MM.1S (cell line): ENCODE measurements around the gene SP3.
A peak's percentile ranks its signal among the peaks of the same experiment; 100 is the strongest.

Source experiments
- DNase-seq: peaks from one replicate; pipeline ENCODE4 v3.0.0-alpha.2; 2015
- H2AFZ ChIP-seq: fragments of 300-600 bp; sonication (generic); 2 replicates; pipeline ENCODE4 v1.6.0; 2016; ENCODE audit warnings: antibody characterized with exemption, low read length
- H3F3A ChIP-seq: fragments of 300-600 bp; sonication (generic); 2 replicates; pipeline ENCODE4 v1.6.1; 2016; ENCODE audit warnings: mild to moderate bottlenecking, antibody characterized with exemption, low read length, moderate library complexity, mixed read lengths; ENCODE audit not compliant: insufficient read depth
- H3K27ac ChIP-seq: fragments of 300-600 bp; sonication (generic); 2 replicates; pipeline ENCODE4 v1.5.1; 2016; ENCODE audit warnings: mild to moderate bottlenecking, low read length
- H3K27me3 ChIP-seq: fragments of 300-600 bp; sonication (generic); replicated peaks from 2 replicates; pipeline ENCODE4 v1.6.0; 2016; ENCODE audit warnings: low read length; ENCODE audit not compliant: insufficient read depth
- H3K36me3 ChIP-seq: fragments of 300-600 bp; sonication (generic); replicated peaks from 2 replicates; pipeline ENCODE4 v1.6.1; 2016; ENCODE audit warnings: mild to moderate bottlenecking, low read length, mixed read lengths; ENCODE audit not compliant: insufficient read depth
- H3K4me1 ChIP-seq: fragments of 300-600 bp; sonication (generic); 2 replicates; pipeline ENCODE4 v1.6.1; 2016; ENCODE audit warnings: low read length, mixed read lengths
- H3K4me2 ChIP-seq: fragments of 300-600 bp; sonication (generic); 2 replicates; pipeline ENCODE4 v1.6.0; 2016; ENCODE audit warnings: low read depth, low read length
- H3K4me3 ChIP-seq: fragments of 300-600 bp; sonication (generic); 2 replicates; pipeline ENCODE4 v1.5.1; 2016; ENCODE audit warnings: low read length, mixed read lengths
- H3K79me2 ChIP-seq: fragments of 300-600 bp; sonication (generic); 2 replicates; pipeline ENCODE4 v1.6.1; 2016; ENCODE audit warnings: mixed run types, low read length, mixed read lengths
- H3K9ac ChIP-seq: fragments of 300-600 bp; sonication (generic); 2 replicates; pipeline ENCODE4 v1.6.1; 2016; ENCODE audit warnings: low read length, mixed read lengths
- H3K9me2 ChIP-seq: fragments of 300-600 bp; sonication (generic); replicated peaks from 2 replicates; pipeline ENCODE4 v1.6.1; 2016; ENCODE audit warnings: mild to moderate bottlenecking, low read length, mixed read lengths; ENCODE audit not compliant: insufficient read depth
- H3K9me3 ChIP-seq: fragments of 300-600 bp; sonication (generic); replicated peaks from 2 replicates; pipeline ENCODE4 v1.6.1; 2016; ENCODE audit warnings: mild to moderate bottlenecking, low read length, mixed read lengths; ENCODE audit not compliant: insufficient read depth
- H4K20me1 ChIP-seq: fragments of 300-600 bp; sonication (generic); 2 replicates; pipeline ENCODE4 v1.6.1; 2016; ENCODE audit warnings: mild to moderate bottlenecking, low read length, moderate library complexity, mixed read lengths; ENCODE audit not compliant: insufficient read depth
- CTCF ChIP-seq: fragments of 300-600 bp; sonication (generic); IDR thresholded peaks from 2 replicates; pipeline ENCODE4 v1.5.1; 2016; ENCODE audit warnings: antibody characterized with exemption, low read length, mixed read lengths
- EZH2 ChIP-seq: fragments of 300-600 bp; sonication (generic); optimal IDR thresholded peaks from 2 replicates; pipeline ENCODE3; 2017; ENCODE audit warnings: low read depth, mild to moderate bottlenecking, antibody characterized with exemption, low read length, mixed read lengths
- EZH2phosphoT487 ChIP-seq: fragments of 300-600 bp; sonication (generic); IDR thresholded peaks from 2 replicates; pipeline ENCODE4 v1.6.1; 2018; ENCODE audit warnings: antibody characterized with exemption, low read length

The SP3 gene

GRCh38 chr2:173990245-173990644 is 25.1 kb upstream of the SP3 start:
- peak overlapping the region; percentile 32 for H2AFZ ChIP-seq
- no peak overlapping the region for H3K4me3 ChIP-seq
- DNase-seq: no peak
- H3K9ac ChIP-seq: peak overlapping the region; percentile 38; the same call in 1 of the 2 replicates
- H3K79me2 ChIP-seq: no peaks in the 10 kb centered on the region
- H3K36me3 ChIP-seq: no peaks in the 10 kb centered on the region
- no peaks in the 10 kb centered on the region for H3K9me3 ChIP-seq
- H3K4me2 ChIP-seq: peak overlapping the region; percentile 75
- no peaks in the 10 kb centered on the region for H4K20me1 ChIP-seq
- peaks cover 45% of the 10 kb centered on the region for H3F3A ChIP-seq
- H3K9me2 ChIP-seq: no peaks in the 10 kb centered on the region
- no peaks in the 10 kb centered on the region for H3K27me3 ChIP-seq
- H3K27ac ChIP-seq: peak overlapping the region; percentile 87
- peaks cover 57% of the 10 kb centered on the region for H3K4me1 ChIP-seq
- no peak for TF ChIP-seq EZH2phosphoT487
- no peak for TF ChIP-seq EZH2
- no peak for TF ChIP-seq CTCF

- H3K4me2 ChIP-seq: peak overlapping the region; percentile 75
- DNase-seq: peak; percentile 69
- H3K4me1 ChIP-seq: peaks cover 57% of the 10 kb centered on the region
- TF ChIP-seq CTCF (no peak), EZH2phosphoT487 (no peak), EZH2 (no peak)
- H3K9me2 ChIP-seq: no peaks in the 10 kb centered on the region
- H3K79me2 ChIP-seq: no peaks in the 10 kb centered on the region
- peaks cover 45% of the 10 kb centered on the region for H3F3A ChIP-seq
- peak overlapping the region; percentile 38 for H3K9ac ChIP-seq
- H2AFZ ChIP-seq: peak overlapping the region; percentile 32
- peak overlapping the region; percentile 14; the same call in 1 of the 2 replicates for H3K4me3 ChIP-seq
- H4K20me1 ChIP-seq: no peaks in the 10 kb centered on the region
- H3K36me3 ChIP-seq: no peaks in the 10 kb centered on the region
- peak overlapping the region; percentile 87 for H3K27ac ChIP-seq
- no peaks in the 10 kb centered on the region for H3K27me3 ChIP-seq
- H3K9me3 ChIP-seq: no peaks in the 10 kb centered on the region
Observed at GRCh38 chr2:173989884-173990215, 24.7 kb upstream of the SP3 start.

- DNase-seq: peak; percentile 69
- Histone ChIP-seq H3F3A (peaks cover 45% of the 10 kb centered on the region), H3K4me3 (peak overlapping the region; percentile 14), H3K79me2 (no peaks in the 10 kb centered on the region), H3K9ac (peak overlapping the region; percentile 38), H3K36me3 (no peaks in the 10 kb centered on the region), H2AFZ (peak overlapping the region; percentile 32), H3K4me2 (peak overlapping the region; percentile 75), H3K9me3 (no peaks in the 10 kb centered on the region), H3K4me1 (peaks cover 57% of the 10 kb centered on the region), H3K9me2 (no peaks in the 10 kb centered on the region), H3K27me3 (no peaks in the 10 kb centered on the region), H4K20me1 (no peaks in the 10 kb centered on the region), H3K27ac (peak overlapping the region; percentile 87)
- TF ChIP-seq CTCF: peak; percentile 45
- TF ChIP-seq EZH2phosphoT487: no peak
- TF ChIP-seq EZH2: no peak
Observed at GRCh38 chr2:173989160-173989883, 24.1 kb upstream of the SP3 start.
